CD14-positive monocyte (primary cell): ENCODE measurements around the gene PEX5. TPM values are rescaled to one million over a fixed set of nuclear protein-coding genes. Genes with fewer than 3 reads are reported as not detected.

ENCODE experiments used
- DNase-seq, 3 donors: peaks; one replicate each; pipeline ENCODE4 v3.0.0-alpha.2; 2011 to 2022
- H2AFZ ChIP-seq: 2 replicates; pipeline ENCODE4 v1.6.0; 2012; ENCODE audit warnings: mild to moderate bottlenecking, low read depth, low read length, inconsistent platforms; ENCODE audit not compliant: insufficient read depth, poor library complexity, severe bottlenecking
- H3K27ac ChIP-seq, 2 donors: 1 replicate in 1 of 2; 2 replicates in 1 of 2; pipeline ENCODE4 v1.5.1; 2012 to 2013; ENCODE audit warnings: low read length in 2 of 2, control low read depth in 1 of 2, inconsistent platforms in 1 of 2, low read depth in 1 of 2, mild to moderate bottlenecking in 1 of 2
- H3K27me3 ChIP-seq, 2 donors: one replicate each; pipeline versions ENCODE4 v1.6.0 to v1.6.1; 2011 to 2013; ENCODE audit warnings: low read length in 2 of 2; ENCODE audit not compliant: control insufficient read depth in 2 of 2, insufficient read depth in 2 of 2
- H3K36me3 ChIP-seq, 2 donors: replicated peaks in 1 of 2; 1 replicate in 1 of 2; 2 replicates in 1 of 2; pipeline versions ENCODE4 v1.5.1 to v1.6.1; 2012 to 2013; ENCODE audit warnings: low read length in 2 of 2, control low read depth in 1 of 2, inconsistent platforms in 1 of 2, mild to moderate bottlenecking in 1 of 2; ENCODE audit not compliant: insufficient read depth in 2 of 2, control insufficient read depth in 1 of 2
- H3K4me1 ChIP-seq, 2 donors: 1 replicate in 1 of 2; 2 replicates in 1 of 2; pipeline versions ENCODE4 v1.5.1 to v1.6.1; 2012 to 2013; ENCODE audit warnings: low read length in 2 of 2, control low read depth in 1 of 2, inconsistent platforms in 1 of 2, mild to moderate bottlenecking in 1 of 2, moderate library complexity in 1 of 2; ENCODE audit not compliant: insufficient read depth in 2 of 2, control insufficient read depth in 1 of 2
- H3K4me2 ChIP-seq: replicated peaks from 2 replicates; pipeline ENCODE3; 2012; ENCODE audit warnings: low read length, moderate library complexity, mild to moderate bottlenecking; ENCODE audit not compliant: poor library complexity, severe bottlenecking; ENCODE audit errors: extremely low read depth
- H3K4me3 ChIP-seq, 3 experiments: fragments of 200-600 bp in 1 of 3; sonication (generic) in 1 of 3; replicated peaks in 1 of 3; 1 replicate in 2 of 3; 2 replicates in 1 of 3; pipeline ENCODE4 v1.5.1; 2011 to 2013; ENCODE audit warnings: low read length in 3 of 3, mild to moderate bottlenecking in 3 of 3, control low read depth in 2 of 3, low read depth in 2 of 3, inconsistent platforms in 1 of 3, moderate library complexity in 1 of 3
- H3K79me2 ChIP-seq: 2 replicates; pipeline ENCODE4 v1.6.0; 2012; ENCODE audit warnings: mild to moderate bottlenecking, control low read depth, inconsistent platforms, low read length, moderate library complexity; ENCODE audit not compliant: insufficient read depth
- H3K9ac ChIP-seq: 2 replicates; pipeline ENCODE4 v1.6.0; 2017; ENCODE audit warnings: low read length, mild to moderate bottlenecking; ENCODE audit not compliant: insufficient read depth, poor library complexity, severe bottlenecking
- H3K9me3 ChIP-seq, 2 donors: replicated peaks in 1 of 2; 1 replicate in 1 of 2; 2 replicates in 1 of 2; pipeline versions ENCODE4 v1.5.1 to v1.6.1; 2012 to 2013; ENCODE audit warnings: low read length in 2 of 2, control low read depth in 1 of 2; ENCODE audit not compliant: control insufficient read depth in 1 of 2, insufficient read depth in 1 of 2
- H4K20me1 ChIP-seq: 2 replicates; pipeline ENCODE4 v1.6.0; 2012; ENCODE audit warnings: mild to moderate bottlenecking, low read length, control low read depth, moderate library complexity; ENCODE audit not compliant: insufficient read depth
- H3K27ac Mint-ChIP-seq, 7 donors: one replicate each; pipeline ENCODE4 v1.8.0; 2020; ENCODE audit warnings: mild to moderate bottlenecking in 7 of 7, mixed read lengths in 7 of 7, moderate library complexity in 6 of 7, inconsistent platforms in 2 of 7
- H3K27me3 Mint-ChIP-seq, 3 donors: one replicate each; pipeline ENCODE4 v1.8.0; 2021 to 2022; ENCODE audit warnings: low read depth in 3 of 3, mild to moderate bottlenecking in 3 of 3, mixed read lengths in 3 of 3, moderate library complexity in 3 of 3, inconsistent platforms in 1 of 3
- H3K36me3 Mint-ChIP-seq, 2 donors: one replicate each; pipeline ENCODE4 v1.8.0; 2020; ENCODE audit warnings: mixed read lengths in 2 of 2, inconsistent platforms in 1 of 2, mild to moderate bottlenecking in 1 of 2
- H3K4me1 Mint-ChIP-seq: one replicate; pipeline ENCODE4 v1.8.0; 2020; ENCODE audit warnings: mild to moderate bottlenecking, mixed read lengths
- H3K4me3 Mint-ChIP-seq, 2 donors: one replicate each; pipeline ENCODE4 v1.8.0; 2020; ENCODE audit warnings: mild to moderate bottlenecking in 2 of 2, mixed read lengths in 2 of 2, moderate library complexity in 1 of 2
- H3K9me3 Mint-ChIP-seq, 7 donors: one replicate each; pipeline ENCODE4 v1.8.0; 2020 to 2022; ENCODE audit warnings: mixed read lengths in 7 of 7, mild to moderate bottlenecking in 6 of 7, moderate library complexity in 6 of 7, inconsistent platforms in 2 of 7
- CTCF ChIP-seq: fragments of 200-600 bp; IDR thresholded peaks from one replicate; pipeline ENCODE4 v1.8.0; 2022; ENCODE audit warnings: antibody characterized with exemption, mild to moderate bottlenecking
- WGBS: methylation state at CpG from one replicate; pipeline ENCODE4 v1.1.5; 2013; ENCODE audit warnings: missing lambda C conversion rate; ENCODE audit not compliant: insufficient coverage; 5-methylcytosine and 5-hydroxymethylcytosine counted together
- intact Hi-C, 2 donors: fragments of 100-400 bp; cut with micrococcal nuclease; formaldehyde crosslinking; loops; one replicate each; pipeline versions ENCODE4 v1.15.0 to v1.15.1; 2023
- polyA plus RNA-seq, 3 donors: library from polyadenylated mRNA; depleted of rRNA in 1 of 3; unstranded in 2 of 3; stranded (reverse) in 1 of 3; fragments of 300-500 nt in 2 of 3; fragments of >200 nt in 1 of 3; fragmentation: Illumina TruSeq in 2 of 3; gene quantifications; 1 replicate in 2 of 3; 2 replicates in 1 of 3; pipeline ENCODE4 v1.2.3, GENCODE V29; 2012 to 2021

The PEX5 gene
- polyA plus RNA-seq, 3 donors, result 4.3 to 11.3 (median 7.1) TPM

- Mint-ChIP-seq H3K4me1 (peaks cover 6% of the 10 kb centered on the region), H3K36me3 (peaks cover 57 to 58% of the 10 kb centered on the region in 2 donors), H3K27me3 (peaks cover 0 to 1% (median 0%) of the 10 kb centered on the region in 3 donors), H3K9me3 (peaks cover 0 to 10% (median 3%) of the 10 kb centered on the region in 7 donors), H3K27ac (no peak overlapping the region), H3K4me3 (no peak overlapping the region)
- intact Hi-C loops, result no loop called here
- no peak overlapping the region for H3K4me2 ChIP-seq
- TF ChIP-seq CTCF, result no peak
- no peaks in the 10 kb centered on the region for H3K4me1 ChIP-seq
- H3K27me3 ChIP-seq, result no peaks in the 10 kb centered on the region
- no peak for DNase-seq
- no peak overlapping the region for H2AFZ ChIP-seq
- H3K79me2 ChIP-seq, result no peaks in the 10 kb centered on the region
- no peak overlapping the region for H3K4me3 ChIP-seq
- H3K9me3 ChIP-seq, result peaks cover 0 to 5% of the 10 kb centered on the region in 2 donors
- WGBS, result 98% methylated on average over 9 of the region's 14 CpGs
- H3K36me3 ChIP-seq, result peaks cover 39 to 72% of the 10 kb centered on the region in 2 donors
- no peak overlapping the region for H3K27ac ChIP-seq
- no peak overlapping the region for H3K9ac ChIP-seq
- H4K20me1 ChIP-seq, result no peaks in the 10 kb centered on the region
These were observed 20.5 kb downstream of the PEX5 start for GRCh38 chr12:7209958-7210357.

- peaks cover 52 to 56% of the 10 kb centered on the region in 2 donors for H3K36me3 Mint-ChIP-seq
- peaks cover 0 to 1% (median 0%) of the 10 kb centered on the region in 3 donors for H3K27me3 Mint-ChIP-seq
- Histone ChIP-seq H3K36me3 (peaks cover 39 to 65% of the 10 kb centered on the region in 2 donors), H3K79me2 (no peaks in the 10 kb centered on the region), H2AFZ (no peak overlapping the region), H4K20me1 (no peaks in the 10 kb centered on the region), H3K4me1 (no peaks in the 10 kb centered on the region), H3K9ac (no peak overlapping the region), H3K27ac (no peak overlapping the region), H3K4me2 (no peak overlapping the region), H3K9me3 (peaks cover 0 to 5% of the 10 kb centered on the region in 2 donors), H3K4me3 (no peak overlapping the region), H3K27me3 (no peaks in the 10 kb centered on the region)
- H3K9me3 Mint-ChIP-seq, result peaks cover 0 to 10% (median 3%) of the 10 kb centered on the region in 7 donors
- DNase-seq, result peak in 2 of 3 donors; percentile 11 to 29
- 54% methylated on average over 5 of the region's 6 CpGs for WGBS
- peaks cover 6% of the 10 kb centered on the region for H3K4me1 Mint-ChIP-seq
- TF ChIP-seq CTCF, result no peak
- intact Hi-C loops, result no loop called here
- no peak overlapping the region for H3K4me3 Mint-ChIP-seq
- H3K27ac Mint-ChIP-seq, result peak overlapping the region in 1 of 7 donors; percentile 73
These were observed 21.2 kb downstream of the PEX5 start for GRCh38 chr12:7210642-7211151.
